Testis (tissue), 3 donors: ENCODE measurements around the gene DISP2. TPM values are rescaled to one million over a fixed set of nuclear protein-coding genes. Genes with fewer than 3 reads are reported as not detected.

ENCODE experiments used
- DNase-seq: peaks from one replicate; pipeline ENCODE4 v3.0.0-alpha.2; 2019
- H3K27ac ChIP-seq, 2 donors: fragments of 200-600 bp; sonication (generic); one replicate each; pipeline ENCODE4 v1.5.1; 2019
- H3K27me3 ChIP-seq: fragments of 200-600 bp; sonication (generic); one replicate; pipeline ENCODE4 v1.5.1; 2019
- H3K36me3 ChIP-seq: fragments of 200-600 bp; sonication (generic); one replicate; pipeline ENCODE4 v1.5.1; 2017; ENCODE audit warnings: low read depth; ENCODE audit errors: missing control alignments
- H3K4me1 ChIP-seq: fragments of 200-600 bp; sonication (generic); one replicate; pipeline ENCODE4 v1.5.1; 2019
- H3K4me3 ChIP-seq, 2 donors: fragments of 200-600 bp; sonication (generic); one replicate each; pipeline ENCODE4 v1.5.1; 2017 to 2019
- H3K9me3 ChIP-seq: fragments of 200-600 bp; sonication (generic); one replicate; pipeline ENCODE4 v1.5.1; 2017
- POLR2A ChIP-seq: fragments of 450-650 bp; IDR thresholded peaks from one replicate; pipeline ENCODE4 v1.6.1; 2017; ENCODE audit warnings: antibody characterized with exemption, mild to moderate bottlenecking, moderate library complexity
- WGBS, 2 donors: methylation state at CpG; one replicate each; pipeline ENCODE4 v1.1.5; 2018; 5-methylcytosine and 5-hydroxymethylcytosine counted together
- intact Hi-C: fragments of 100-400 bp; cut with DNase I; formaldehyde crosslinking; loops from one replicate; pipeline ENCODE4 v1.15.1; 2023; ENCODE audit warnings: low total_unique reads
- polyA plus RNA-seq: library from polyadenylated mRNA; stranded (reverse); fragments of 350-450 nt; fragmentation: Illumina TruSeq; extraction: RNeasy Lipid Tissue Mini Kit (QIAGEN cat#74804); gene quantifications from one replicate; pipeline ENCODE4 v1.2.3, GENCODE V29; 2014; ENCODE audit warnings: low read depth, low replicate concordance; ENCODE audit not compliant: insufficient read depth
- total RNA-seq, 2 donors: library from RNA; depleted of rRNA; stranded (reverse); fragments of >200 nt; gene quantifications; one replicate each; pipeline ENCODE4 v1.2.3, GENCODE V29; 2016
- TF ChIP-seq, protein P1 (sequence below), 3 experiments: fragments of 450-650 bp in 2 of 3; fragments of 200-600 bp in 1 of 3; sonication (generic) in 1 of 3; IDR thresholded peaks; one replicate each; pipeline ENCODE4 v1.5.1; 2016 to 2019; ENCODE audit warnings: antibody characterized with exemption in 3 of 3, mild to moderate bottlenecking in 2 of 3, moderate library complexity in 1 of 3

Gene DISP2
- total and polyA plus RNA-seq, 3 donors from 2014 or later = 3.0 to 7.6 (median 4.4) TPM

- Histone ChIP-seq H3K27me3 (no peaks in the 10 kb centered on the region), H3K36me3 (no peaks in the 10 kb centered on the region), H3K27ac (peak within 1 kb of the TSS; percentile 92 to 93), H3K9me3 (no peaks in the 10 kb centered on the region), H3K4me3 (peak within 1 kb of the TSS in 1 of 2 donors; percentile 44), H3K4me1 (peaks cover 43% of the 10 kb centered on the region)
- 46 to 53% methylated on average over 5 to 15 of the region's 17 CpGs for WGBS, 2 donors
- DNase-seq = peak; percentile 90
- TF ChIP-seq POLR2A = no peak
- TF ChIP-seq, protein P1, sequence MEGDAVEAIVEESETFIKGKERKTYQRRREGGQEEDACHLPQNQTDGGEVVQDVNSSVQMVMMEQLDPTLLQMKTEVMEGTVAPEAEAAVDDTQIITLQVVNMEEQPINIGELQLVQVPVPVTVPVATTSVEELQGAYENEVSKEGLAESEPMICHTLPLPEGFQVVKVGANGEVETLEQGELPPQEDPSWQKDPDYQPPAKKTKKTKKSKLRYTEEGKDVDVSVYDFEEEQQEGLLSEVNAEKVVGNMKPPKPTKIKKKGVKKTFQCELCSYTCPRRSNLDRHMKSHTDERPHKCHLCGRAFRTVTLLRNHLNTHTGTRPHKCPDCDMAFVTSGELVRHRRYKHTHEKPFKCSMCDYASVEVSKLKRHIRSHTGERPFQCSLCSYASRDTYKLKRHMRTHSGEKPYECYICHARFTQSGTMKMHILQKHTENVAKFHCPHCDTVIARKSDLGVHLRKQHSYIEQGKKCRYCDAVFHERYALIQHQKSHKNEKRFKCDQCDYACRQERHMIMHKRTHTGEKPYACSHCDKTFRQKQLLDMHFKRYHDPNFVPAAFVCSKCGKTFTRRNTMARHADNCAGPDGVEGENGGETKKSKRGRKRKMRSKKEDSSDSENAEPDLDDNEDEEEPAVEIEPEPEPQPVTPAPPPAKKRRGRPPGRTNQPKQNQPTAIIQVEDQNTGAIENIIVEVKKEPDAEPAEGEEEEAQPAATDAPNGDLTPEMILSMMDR (IDR thresholded peaks at IDR 0.05) = no peak
- intact Hi-C loops = no loop called here
These were observed 17.1 kb upstream of the DISP2 start, which contains the start of gene CCDC9B for GRCh38 chr15:40340740-40341400. CCDC9B (minus strand) TSS chr15:40340939; CDS start chr15:40340819, 120 bp downstream.

- H3K4me1 ChIP-seq = peaks cover 36% of the 10 kb centered on the region
- DNase-seq = no peak
- H3K4me3 ChIP-seq = no peak overlapping the region
- no peaks in the 10 kb centered on the region for H3K9me3 ChIP-seq
- intact Hi-C loops = no loop called here
- H3K36me3 ChIP-seq = no peaks in the 10 kb centered on the region
- WGBS, 2 donors = 78 to 87% methylated on average over 6 to 7 of the region's 7 CpGs
- TF ChIP-seq, protein P1 (IDR thresholded peaks at IDR 0.05) = no peak
- TF ChIP-seq POLR2A = no peak
- peak overlapping the region in 1 of 2 donors; percentile 28 for H3K27ac ChIP-seq
- no peaks in the 10 kb centered on the region for H3K27me3 ChIP-seq
These were observed 15.4 kb upstream of the DISP2 start for GRCh38 chr15:40342416-40343320.

- WGBS, 2 donors = 81 to 94% methylated on average over 10 of the region's 10 CpGs
- no peak overlapping the region for H3K4me3 ChIP-seq
- H3K4me1 ChIP-seq = peaks cover 27% of the 10 kb centered on the region
- no peak for DNase-seq
- no peaks in the 10 kb centered on the region for H3K27me3 ChIP-seq
- H3K27ac ChIP-seq = no peak overlapping the region
- no peak for TF ChIP-seq POLR2A
- TF ChIP-seq, protein P1 (IDR thresholded peaks at IDR 0.05) = no peak
- H3K36me3 ChIP-seq = no peaks in the 10 kb centered on the region
- no peaks in the 10 kb centered on the region for H3K9me3 ChIP-seq
- intact Hi-C loops = no loop called here
These were observed 14.5 kb upstream of the DISP2 start for GRCh38 chr15:40343512-40343911.

DNA sequence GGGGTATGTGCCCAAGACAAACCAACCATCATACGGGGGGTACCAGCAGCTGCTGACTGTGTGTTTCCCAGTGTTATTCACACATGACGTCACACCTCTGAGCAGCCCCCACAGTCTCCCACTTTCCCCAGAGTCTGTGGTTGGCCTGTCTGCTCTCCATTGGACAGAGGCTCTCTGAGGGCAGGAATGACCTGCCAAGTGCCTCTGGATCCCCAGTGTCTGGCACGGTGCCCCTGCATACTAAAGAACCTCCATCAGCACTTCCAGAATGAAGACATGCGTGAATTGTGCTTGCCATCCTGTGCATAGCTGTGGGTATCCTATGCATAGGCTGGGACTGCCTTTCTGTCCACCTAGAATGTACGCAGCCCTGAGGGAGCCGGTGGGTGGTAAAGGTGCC, 13.8 kb upstream of the DISP2 start:
- Histone ChIP-seq H3K27me3 (no peaks in the 10 kb centered on the region), H3K4me3 (no peak overlapping the region), H3K9me3 (no peaks in the 10 kb centered on the region), H3K27ac (no peak overlapping the region), H3K36me3 (no peaks in the 10 kb centered on the region), H3K4me1 (peaks cover 22% of the 10 kb centered on the region)
- intact Hi-C loops = no loop called here
- no peak for DNase-seq
- WGBS, 2 donors = 62 to 72% methylated on average over 4 to 6 of the region's 6 CpGs
- TF ChIP-seq, protein P1 (IDR thresholded peaks at IDR 0.05) = no peak
- TF ChIP-seq POLR2A = no peak
